GM18909 (cell line): ENCODE results near the gene CDC42EP1.

Experiments
- ATAC-seq: cut with Tn5 transposase; IDR thresholded peaks from one replicate; pipeline ENCODE4 v1.9.1; 2021; ENCODE audit warnings: mild to moderate bottlenecking; ENCODE audit not compliant: unreplicated experiment, poor library complexity

The CDC42EP1 gene

DNA sequence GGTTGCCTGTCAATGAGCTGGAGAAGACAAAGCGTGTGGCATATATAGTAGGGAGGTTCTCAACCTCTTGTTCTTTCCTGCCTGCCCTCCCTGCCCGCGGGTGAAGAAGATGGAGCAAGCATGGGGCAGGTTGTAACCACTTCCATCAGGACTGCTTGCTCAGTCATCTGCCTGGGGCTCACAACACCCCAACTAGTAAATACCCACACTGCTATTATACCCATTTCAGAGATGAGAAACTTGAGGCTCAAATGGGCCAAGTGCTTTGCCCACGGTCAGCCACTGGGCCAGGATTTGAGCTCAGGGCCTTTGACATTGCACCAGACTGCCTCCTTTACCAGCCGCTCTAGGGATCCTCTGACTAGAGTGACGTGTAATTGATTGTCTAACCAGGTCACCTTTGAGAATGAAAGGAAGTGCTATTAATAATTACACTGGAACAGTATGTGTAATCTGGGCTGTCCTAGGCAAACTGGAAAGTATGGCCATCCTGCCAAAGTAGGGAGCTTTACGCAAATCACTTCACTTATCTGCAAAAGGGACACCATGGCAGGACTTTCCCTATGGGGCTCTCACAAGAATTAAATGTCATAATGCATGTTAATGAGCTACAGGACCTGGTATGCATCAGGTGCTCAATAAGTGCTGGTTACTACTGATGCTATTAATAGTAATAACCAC lies 2.8 kb upstream of the CDC42EP1 start:
- ATAC-seq = no peak

DNA sequence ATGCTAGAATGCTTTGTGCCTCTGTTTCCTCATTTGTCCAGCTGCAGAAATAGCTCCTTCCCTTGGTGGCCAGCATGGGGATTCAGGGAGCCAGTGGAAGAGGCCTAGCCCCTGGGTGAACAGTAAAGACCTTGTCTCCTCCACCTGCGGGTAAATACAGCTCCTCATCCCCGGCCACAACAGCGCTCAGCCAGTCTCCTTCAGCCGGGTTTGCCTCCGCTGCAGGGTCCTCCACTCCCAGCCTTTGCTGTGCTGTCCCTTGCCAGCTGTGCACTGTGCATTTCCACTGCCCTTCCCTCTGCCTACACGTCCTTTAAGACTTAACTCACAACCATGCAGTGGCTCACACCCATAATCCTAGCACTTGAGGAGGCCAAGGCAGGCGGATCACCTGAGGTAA lies 1.5 kb upstream of the CDC42EP1 start:
- no peak for ATAC-seq

DNA sequence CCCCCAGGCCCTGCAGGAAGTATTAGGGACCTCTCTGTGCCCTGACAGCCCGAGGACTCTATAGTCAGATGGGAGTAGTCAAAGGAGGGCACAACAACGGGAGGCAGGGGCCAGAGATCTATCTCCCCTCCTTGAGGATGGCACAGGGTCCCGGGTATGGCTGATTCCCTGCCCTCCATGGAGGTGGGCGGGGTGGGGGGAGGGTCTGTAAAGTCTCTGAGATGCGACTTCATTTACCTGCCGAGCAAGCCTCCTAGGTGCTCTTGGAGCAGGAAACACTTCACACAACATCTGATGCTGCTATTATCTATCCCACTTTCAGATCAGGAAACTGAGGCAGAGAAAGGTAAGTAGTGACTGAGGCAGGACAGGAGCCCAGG lies 769 bp upstream of the CDC42EP1 start:
- no peak for ATAC-seq

DNA sequence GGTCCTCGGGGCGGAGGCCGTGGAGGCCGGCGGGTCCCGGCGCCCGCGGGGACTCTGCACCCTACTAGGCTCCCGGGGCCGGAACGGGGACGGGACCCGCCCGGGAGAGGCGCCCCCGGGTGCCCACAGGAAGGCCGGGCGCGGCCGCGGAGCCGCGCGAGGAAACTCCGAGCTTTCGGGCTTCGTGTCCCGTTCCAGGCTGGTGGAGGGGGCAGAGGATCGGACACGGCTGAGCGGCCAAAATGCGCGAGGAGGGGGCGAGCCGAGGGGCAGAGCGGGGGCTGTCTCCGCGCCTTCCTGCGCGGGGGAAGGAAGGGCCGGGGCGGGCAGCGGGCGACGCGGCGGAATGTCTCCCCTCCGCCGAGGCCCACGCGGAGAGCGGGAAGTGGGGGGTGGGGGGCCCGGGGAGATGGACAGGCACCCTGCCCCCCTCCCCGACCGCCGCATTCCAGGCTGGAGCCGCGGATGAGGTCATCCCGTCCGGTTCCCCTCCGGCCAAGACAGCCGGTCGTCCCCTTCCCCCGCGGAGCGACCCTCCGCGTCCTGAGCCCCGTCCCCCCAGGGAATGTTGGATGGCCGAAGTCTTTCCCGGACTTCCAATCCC lies 430 bp downstream of the CDC42EP1 start:
- no peak for ATAC-seq

DNA sequence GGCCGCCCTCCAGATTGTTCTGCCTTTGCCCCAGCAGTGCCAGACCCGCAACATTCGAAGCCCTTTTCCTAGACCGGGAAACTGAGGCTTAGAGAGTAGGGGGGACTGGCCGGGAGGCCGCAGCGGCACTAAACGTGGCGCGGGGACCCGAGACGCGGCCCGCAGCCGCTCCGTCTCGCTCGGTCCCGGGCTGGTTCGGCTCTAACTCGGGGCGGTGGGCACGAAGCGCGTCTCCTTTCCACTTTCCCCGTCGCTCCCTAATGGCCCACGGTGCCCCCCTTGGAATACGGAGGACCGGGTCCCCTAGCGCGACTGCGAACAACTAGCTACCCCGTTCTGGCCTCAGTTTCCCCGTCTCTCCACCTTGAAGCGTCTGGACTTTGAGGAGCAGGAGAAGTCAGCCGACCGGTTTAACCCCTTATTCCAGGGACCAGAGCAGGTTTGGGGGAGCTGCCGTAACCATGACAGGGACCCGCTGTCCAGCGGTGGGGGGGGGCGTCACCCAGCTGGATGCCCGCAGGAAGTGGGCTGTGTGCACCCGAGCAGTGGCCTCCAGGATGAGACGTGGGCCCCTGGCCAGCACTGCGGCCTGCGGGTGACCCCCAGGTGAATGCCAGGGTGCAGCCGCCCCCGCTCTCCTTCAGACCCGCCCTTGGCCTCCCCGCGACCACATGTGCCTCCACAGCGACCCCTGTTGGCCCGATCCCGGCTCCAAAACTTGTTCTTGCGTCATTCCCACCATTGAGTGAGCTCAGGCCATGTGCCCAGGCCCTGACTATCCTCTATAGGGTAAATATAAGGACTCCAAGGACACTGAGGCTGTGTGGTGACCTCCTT lies 1.1 kb downstream of the CDC42EP1 start:
- ATAC-seq = no peak

DNA sequence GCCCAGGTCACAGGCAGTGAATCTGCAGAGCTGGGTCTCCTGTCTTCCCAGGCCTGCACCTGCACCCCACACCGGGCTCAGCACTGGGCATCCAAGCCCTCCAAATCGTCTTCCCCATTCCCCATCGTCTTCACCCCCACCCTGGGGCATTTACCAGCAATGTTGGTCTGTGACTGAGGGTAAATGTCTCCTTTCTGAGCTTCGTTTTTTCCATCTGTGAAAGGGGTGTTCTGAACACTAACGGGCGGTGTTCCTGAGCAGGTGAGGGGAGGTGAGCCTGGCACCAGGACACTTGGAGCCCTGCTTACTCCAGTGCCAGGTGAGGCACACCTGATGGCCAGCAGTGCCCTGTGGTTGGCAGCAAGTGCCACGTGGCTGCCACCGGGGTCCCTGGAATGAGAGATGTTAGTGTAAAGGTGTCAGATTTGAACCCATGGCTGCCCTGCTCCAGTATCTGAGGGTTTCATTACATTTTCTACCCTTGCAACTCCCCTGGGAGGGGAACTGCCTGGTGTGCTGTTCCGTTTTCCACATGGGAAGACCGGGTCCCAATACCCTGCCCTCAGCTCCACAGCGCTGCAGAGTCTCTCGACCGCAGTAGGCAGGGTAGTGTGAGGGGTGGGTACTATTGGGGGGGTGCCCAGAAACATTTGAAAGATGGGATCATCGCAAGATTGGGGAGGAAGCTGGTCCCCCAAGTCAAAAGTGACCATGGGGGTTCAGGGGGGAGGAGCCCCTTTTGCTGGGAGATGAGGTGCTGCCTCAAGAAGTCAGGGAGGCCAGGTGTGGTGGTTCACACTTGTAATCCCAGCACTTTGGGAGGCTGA lies 2.0 kb downstream of the CDC42EP1 start:
- no peak for ATAC-seq

DNA sequence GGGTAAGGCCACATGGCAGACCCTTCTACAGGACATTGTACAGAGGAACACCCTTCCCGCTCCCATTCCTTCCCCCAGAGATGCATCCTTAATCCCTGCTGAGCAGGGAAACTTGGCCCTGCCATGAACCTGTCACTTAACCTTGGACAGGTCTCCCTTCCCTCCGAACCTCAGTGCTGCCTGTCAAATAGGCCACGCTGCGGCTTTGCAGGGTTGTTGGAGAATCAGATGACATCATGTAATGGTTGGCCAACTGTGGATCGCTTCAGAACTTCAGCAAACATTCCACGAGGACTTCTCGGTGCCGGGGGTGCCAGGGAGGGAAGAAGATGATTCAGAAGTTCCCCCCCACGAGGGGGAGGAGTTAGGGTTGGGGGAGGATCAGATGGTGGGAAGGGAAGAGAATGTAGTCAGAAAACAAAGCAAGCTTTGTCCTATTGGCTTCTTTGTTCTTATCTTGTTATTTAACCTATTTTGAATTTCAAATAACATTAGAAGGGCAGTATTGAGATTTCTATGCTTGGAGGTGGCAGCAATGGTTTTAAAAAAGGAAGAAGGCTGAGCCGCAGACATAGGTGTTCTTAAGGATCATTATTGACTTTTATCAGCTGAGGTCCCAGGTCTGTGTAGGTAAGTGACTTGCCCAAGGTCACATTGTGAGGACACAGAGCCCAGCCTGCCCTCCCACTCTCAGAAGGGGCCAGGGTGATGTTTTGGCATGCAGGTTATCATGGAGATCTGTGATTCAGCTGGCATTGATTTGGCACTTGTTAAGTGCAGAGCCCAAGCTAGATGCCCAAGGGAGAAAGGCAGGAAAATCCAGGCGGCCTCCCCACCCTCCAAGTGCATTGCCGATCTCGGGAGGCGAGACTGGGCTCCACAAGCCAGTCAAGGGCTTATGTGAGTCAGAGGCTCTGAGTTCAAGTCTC lies 3.1 kb downstream of the CDC42EP1 start:
- no peak for ATAC-seq

DNA sequence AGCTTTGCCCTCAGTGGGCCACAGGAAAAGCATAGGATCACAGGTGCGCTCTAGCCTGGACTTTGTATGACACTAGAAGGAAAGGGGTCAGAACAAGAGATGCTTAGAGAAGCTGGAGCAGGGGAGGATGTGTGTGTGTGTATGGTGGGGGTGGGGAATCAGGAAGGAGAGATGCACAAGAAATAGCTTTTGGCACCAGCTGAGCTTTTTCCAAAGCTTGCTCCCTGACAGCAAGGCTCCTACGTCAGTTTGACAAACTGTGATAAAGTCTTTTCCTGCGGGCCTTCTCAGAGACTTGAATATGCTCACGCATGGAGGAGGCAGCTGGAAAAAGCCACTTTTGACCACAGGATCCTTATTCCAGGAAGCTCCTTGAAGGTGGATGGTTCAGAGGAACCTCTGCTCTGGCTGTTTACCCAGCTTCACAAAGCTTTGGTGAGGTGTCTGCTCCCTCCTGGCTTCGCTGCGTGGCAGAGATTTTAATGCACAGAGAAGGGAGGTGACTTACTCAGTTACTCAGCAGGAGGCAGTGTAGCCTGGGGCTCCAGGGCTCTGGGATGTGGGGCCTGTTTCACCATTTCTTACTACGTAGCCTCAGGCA lies 3.9 kb downstream of the CDC42EP1 start:
- no peak for ATAC-seq

DNA sequence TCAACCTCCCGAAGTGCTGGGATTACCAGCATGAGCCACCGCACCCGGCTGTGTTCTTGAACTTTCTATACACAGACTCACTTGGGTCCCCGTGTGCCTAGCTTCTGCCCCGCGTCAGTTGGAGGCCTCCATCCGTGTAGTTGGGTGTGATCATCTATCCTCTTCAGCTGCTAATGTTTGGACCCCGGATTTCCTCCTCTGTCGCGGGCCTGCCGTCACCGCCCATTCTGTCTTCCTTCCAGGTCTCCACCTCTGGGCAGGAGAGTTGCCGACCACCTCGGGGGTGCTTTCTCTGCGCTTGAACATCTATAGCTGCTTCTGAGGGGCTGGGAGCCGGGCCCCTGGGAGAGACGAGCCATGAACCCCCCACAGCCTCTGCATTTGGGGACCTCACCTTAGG lies 5.5 kb downstream of the CDC42EP1 start:
- no peak for ATAC-seq

DNA sequence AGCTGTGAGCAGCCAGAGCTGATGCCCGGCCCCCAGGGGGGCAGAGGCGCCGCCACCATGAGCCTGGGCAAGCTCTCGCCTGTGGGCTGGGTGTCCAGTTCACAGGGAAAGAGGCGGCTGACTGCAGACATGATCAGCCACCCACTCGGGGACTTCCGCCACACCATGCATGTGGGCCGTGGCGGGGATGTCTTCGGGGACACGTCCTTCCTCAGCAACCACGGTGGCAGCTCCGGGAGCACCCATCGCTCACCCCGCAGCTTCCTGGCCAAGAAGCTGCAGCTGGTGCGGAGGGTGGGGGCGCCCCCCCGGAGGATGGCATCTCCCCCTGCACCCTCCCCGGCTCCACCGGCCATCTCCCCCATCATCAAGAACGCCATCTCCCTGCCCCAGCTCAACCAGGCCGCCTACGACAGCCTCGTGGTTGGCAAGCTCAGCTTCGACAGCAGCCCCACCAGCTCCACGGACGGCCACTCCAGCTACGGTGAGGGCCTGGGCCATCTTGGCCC lies 6.1 kb downstream of the CDC42EP1 start:
- no peak for ATAC-seq

DNA sequence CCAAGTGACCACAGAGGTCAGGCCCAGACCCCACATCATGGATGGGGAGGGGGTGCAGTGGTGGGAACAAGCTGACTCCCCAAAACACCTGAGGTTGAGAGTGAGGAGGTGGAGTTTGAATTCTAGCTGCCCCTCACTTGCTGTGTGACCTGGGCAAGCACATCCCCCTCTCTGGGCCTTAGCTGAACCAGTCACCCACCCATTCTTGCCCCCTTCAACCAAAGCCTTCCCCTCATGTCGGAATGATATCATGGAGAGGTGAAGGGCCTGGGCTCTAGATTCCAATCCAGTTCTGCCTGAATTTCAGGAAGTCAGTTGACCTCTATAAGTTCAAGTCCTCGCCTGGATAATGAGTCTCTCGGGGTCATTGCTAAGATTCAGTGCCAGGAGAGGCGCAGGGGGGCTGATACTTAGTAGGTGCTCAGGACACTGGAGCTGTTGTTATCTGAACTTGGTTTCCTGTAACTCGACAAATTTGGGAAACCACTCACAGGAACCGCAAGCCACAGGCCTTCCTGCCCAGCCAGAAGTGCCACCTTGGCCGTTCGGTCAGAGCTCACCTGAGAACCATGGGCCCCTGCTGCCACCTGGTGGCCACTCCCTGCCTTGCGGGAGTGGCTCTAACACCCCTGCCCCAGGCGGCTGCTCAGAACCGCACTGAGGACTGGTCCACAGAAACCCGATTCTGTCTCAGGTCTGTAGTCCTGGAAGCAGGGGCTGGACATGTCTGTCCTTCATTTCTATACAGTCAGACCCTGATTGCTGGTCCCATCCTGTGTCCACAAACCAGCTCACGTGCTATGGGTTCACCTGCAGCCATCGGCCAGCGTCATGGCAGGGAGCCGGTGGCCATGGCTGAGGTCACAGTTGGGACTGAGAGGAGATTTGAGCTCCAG lies 6.9 kb downstream of the CDC42EP1 start:
- ATAC-seq = peak; percentile 79

DNA sequence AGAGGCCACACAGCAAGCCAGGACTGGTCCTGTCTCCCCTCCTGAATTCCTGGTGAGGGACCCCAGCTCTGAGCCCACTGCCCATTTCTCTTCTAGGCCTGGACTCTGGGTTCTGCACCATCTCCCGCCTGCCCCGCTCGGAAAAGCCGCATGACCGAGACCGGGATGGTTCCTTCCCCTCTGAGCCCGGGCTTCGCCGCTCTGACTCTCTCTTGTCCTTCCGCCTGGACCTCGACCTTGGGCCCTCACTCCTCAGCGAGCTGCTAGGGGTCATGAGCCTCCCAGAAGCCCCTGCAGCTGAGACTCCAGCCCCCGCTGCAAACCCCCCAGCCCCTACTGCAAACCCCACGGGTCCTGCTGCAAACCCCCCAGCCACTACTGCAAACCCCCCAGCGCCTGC lies 7.7 kb downstream of the CDC42EP1 start:
- no peak for ATAC-seq

DNA sequence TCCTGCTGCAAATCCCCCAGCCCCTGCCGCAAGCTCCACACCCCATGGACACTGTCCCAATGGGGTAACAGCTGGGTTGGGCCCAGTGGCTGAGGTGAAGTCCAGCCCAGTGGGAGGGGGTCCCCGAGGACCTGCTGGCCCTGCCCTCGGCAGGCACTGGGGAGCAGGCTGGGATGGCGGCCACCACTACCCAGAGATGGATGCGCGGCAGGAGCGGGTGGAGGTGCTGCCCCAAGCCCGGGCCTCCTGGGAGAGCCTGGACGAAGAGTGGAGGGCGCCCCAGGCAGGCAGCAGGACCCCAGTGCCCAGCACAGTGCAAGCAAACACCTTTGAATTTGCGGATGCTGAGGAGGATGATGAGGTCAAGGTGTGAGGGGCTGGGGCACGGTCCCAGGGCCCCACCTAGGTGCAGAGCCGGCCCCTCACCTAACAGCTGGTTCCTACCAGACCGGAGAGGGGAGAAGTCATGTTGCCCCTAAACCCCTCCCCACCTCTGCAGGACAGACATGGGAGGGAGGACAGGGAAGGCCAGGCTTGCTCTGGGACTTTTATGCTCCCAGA lies 8.2 kb downstream of the CDC42EP1 start:
- no peak for ATAC-seq

DNA sequence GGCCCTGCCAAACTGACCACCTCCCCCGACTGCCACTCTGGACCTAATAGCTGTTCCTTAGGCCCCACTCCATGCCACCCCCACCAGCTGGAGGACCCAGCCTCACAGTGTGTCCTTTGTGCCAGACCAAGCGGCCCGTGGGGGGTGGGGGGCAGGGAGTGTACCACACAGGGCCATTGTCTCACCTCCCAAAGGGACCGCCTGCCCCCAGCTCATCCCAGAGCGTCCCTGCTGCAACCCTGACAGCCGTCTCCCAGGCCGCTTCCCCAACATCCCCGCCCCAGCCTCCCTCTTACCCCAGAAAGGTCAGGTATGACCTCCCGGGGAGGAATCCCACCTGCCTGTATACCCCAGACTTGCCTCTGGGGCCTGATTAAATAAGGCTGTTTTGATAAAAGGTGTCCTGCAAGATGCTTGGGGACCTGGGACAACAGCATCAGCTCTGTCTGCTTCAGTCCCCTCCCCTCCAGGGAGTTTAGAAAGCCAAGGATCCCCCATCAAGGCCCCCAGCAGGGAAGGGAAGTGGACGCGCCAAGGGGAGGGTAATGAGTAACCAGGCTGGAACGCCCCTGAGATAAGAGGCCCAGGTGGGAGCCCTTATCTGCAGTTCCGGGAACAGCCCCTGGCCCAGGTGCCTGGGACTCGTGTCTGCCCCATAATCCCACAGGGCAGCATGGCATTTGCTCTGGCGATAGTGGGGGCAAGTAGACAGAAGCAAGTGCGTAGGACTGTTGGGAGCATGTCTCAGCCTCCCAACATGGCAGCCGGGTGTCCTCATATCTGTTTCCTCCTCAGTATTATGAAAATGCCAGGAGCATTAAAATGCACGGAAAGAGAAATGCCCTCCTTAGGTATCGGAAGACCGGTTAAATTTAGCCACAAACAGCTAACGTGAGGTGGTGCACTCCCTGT lies 9.0 kb downstream of the CDC42EP1 start:
- ATAC-seq = no peak

DNA sequence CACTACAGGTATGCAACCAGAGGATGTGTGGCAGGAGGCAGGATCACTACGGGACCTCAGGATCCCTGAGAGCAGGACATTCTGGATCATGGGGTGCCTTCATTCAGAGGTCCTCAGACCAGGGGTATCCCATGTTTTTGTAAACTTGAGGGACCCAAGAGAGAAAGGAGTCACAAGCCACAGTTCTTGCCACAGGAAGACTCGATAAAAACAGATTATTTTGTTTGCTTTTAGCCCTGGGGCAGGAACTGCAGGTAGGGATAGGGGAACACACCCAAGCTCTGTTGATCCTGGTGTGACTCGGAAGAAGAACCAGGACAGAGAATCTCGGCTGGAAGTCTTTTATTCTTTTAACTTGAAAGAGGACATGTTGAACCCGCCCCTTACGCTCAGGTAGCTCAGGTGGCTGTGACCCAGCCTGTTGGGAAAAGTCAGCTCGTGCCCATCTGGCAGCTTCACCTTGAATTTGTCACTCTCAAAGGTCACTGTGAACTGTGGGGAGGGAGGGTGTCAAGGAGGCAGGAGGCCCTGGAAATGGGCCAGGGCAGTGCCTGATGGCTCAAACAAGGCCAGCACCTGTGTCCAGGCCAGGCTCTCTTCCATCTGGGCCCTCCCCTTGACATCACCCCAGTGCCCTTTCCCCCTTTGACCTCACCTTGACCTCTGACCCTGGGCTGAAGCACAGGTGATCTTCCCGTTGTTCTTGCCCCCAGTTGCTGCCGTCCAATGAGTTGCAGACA lies 9.8 kb downstream of the CDC42EP1 start:
- ATAC-seq = no peak

DNA sequence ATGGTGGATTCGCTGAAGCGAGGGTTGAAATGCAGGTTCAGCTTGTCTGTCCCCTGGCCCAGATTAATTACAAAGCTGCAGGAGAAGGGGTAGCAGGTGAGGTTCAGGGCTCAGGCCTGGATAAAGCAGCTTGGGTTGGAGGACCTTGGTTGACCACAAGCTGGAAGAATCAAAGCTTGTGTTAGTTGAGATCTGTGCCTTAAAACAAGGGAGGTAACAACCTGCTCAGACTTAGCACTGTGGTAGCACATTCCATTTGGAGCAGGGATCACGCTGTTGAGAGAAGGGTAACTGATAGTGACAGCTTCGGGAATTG lies 10.3 kb downstream of the CDC42EP1 start:
- no peak for ATAC-seq
